Transverse colon (tissue), 4 donors: Measurements from ENCODE around the gene PPFIBP2. TPM values are rescaled to one million over a fixed set of nuclear protein-coding genes. Genes with fewer than 3 reads are reported as not detected.
A peak's percentile ranks its signal among the peaks of the same experiment; 100 is the strongest.

ENCODE experiments used
- DNase-seq: peaks from one replicate; pipeline ENCODE4 v3.0.0-alpha.2; 2019
- H3K27ac ChIP-seq, 4 donors: fragments of 200-600 bp; sonication (generic); 2 replicates each; pipeline ENCODE4 v1.5.1; 2016 to 2018; ENCODE audit warnings: inconsistent platforms in 4 of 4
- H3K27me3 ChIP-seq: fragments of 200-600 bp; sonication (generic); 2 replicates; pipeline ENCODE4 v1.5.1; 2017; ENCODE audit warnings: inconsistent platforms
- H3K36me3 ChIP-seq, 4 donors: fragments of 200-600 bp; sonication (generic); 2 replicates each; pipeline ENCODE4 v1.5.1; 2017 to 2019; ENCODE audit warnings: inconsistent platforms in 4 of 4
- H3K4me1 ChIP-seq, 4 donors: fragments of 200-600 bp; sonication (generic); 2 replicates each; pipeline ENCODE4 v1.5.1; 2017 to 2020; ENCODE audit warnings: inconsistent platforms in 4 of 4
- H3K4me3 ChIP-seq, 4 donors: fragments of 200-600 bp; sonication (generic); 1 replicate in 1 of 4; 2 replicates in 3 of 4; pipeline versions ENCODE4 v1.5.1 to v1.6.1; 2017 to 2019; ENCODE audit warnings: inconsistent platforms in 4 of 4
- H3K9me3 ChIP-seq, 2 donors: fragments of 200-600 bp; sonication (generic); 2 replicates each; pipeline ENCODE4 v1.5.1; 2017 to 2019; ENCODE audit warnings: inconsistent platforms in 2 of 2
- CTCF ChIP-seq, 5 experiments: fragments of 200-600 bp in 3 of 5; fragments of 450-650 bp in 2 of 5; sonication (generic) in 3 of 5; IDR thresholded peaks; 1 replicate in 2 of 5; 2 replicates in 3 of 5; pipeline ENCODE4 v1.5.1; 2016 to 2017; ENCODE audit warnings: antibody characterized with exemption in 5 of 5, inconsistent platforms in 3 of 5, mild to moderate bottlenecking in 2 of 5, moderate library complexity in 1 of 5
- EP300 ChIP-seq: sonication (generic); formaldehyde crosslinking; IDR thresholded peaks from one replicate; pipeline ENCODE4 v1.6.1; 2017; ENCODE audit warnings: antibody characterized with exemption, low read depth
- POLR2A ChIP-seq: fragments of 450-650 bp; IDR thresholded peaks from one replicate; pipeline ENCODE4 v1.6.1; 2016; ENCODE audit warnings: antibody characterized with exemption, mild to moderate bottlenecking, moderate library complexity
- POLR2AphosphoS5 ChIP-seq, 3 donors: sonication (generic); formaldehyde crosslinking; IDR thresholded peaks; one replicate each; pipeline ENCODE4 v1.6.1; 2016; ENCODE audit warnings: antibody characterized with exemption in 3 of 3
- WGBS, 2 donors: methylation state at CpG; one replicate each; pipeline ENCODE4 v1.1.5; 2018; ENCODE audit warnings: low coverage in 1 of 2; 5-methylcytosine and 5-hydroxymethylcytosine counted together
- in situ Hi-C, 4 donors: fragments of 200-750 bp; cut with MboI; loops; one replicate each; pipeline versions ENCODE4 v1.15.0 to v1.15.1; 2017; ENCODE audit warnings: low sequenced_read_pairs in 3 of 4, low pct_ligation_motif_present in 1 of 4, low pct_unique_long_range_greater_than_20kb in 1 of 4
- intact Hi-C: fragments of 100-400 bp; cut with DNase I; formaldehyde crosslinking; loops from one replicate; pipeline ENCODE4 v1.15.1; 2023; ENCODE audit warnings: low total_unique reads
- total RNA-seq, 4 donors: library from RNA; depleted of rRNA; stranded (reverse); fragments of >200 nt; gene quantifications; one replicate each; pipeline ENCODE4 v1.1.0, GENCODE V29; 2016

Gene PPFIBP2
- total RNA-seq, 4 donors from 2014 or later = 36.0 to 257 (median 83.3) TPM

DNA sequence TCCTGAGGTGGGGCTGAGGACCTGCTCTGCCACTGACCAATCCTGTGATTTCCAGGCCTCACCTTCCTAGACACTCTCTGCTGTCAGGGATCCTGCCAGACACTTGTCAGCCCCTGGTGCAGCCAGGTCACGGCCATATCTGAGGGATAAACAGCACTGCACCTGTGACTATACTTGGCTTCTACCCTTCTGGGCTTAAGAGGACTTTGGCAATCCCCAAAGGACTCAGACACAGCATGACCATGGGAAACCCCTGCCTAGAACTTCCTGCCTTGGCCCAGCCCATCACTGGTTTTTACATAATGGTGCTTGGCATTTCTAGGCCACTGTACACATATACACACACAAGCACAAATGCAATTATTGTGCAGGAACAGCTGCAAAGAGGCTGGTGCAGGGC lies 40.1 kb upstream of the PPFIBP2 start:
- in situ Hi-C loops = no loop called here

GRCh38 chr11:7480113-7480512 lies 33.7 kb upstream of the PPFIBP2 start:
- no peaks in the 10 kb centered on the region for H3K4me1 ChIP-seq
- intact Hi-C loops (no loop called here), in situ Hi-C loops (no loop called here)
- no peak for DNase-seq
- no peaks in the 10 kb centered on the region for H3K27me3 ChIP-seq
- no peaks in the 10 kb centered on the region for H3K9me3 ChIP-seq
- no peak for TF ChIP-seq POLR2AphosphoS5 (IDR thresholded peaks at IDR 0.05)
- TF ChIP-seq POLR2A = no peak
- no peak for TF ChIP-seq EP300
- TF ChIP-seq CTCF (IDR thresholded peaks at IDR 0.05) = no peak
- H3K36me3 ChIP-seq = no peaks in the 10 kb centered on the region
- 39 to 77% methylated on average over 2 of the region's 2 CpGs for WGBS, 2 donors
- H3K4me3 ChIP-seq = no peak overlapping the region
- no peak overlapping the region for H3K27ac ChIP-seq

More for the DNA sequence above, 40.1 kb upstream of the PPFIBP2 start:
- no peak for TF ChIP-seq POLR2AphosphoS5 (IDR thresholded peaks at IDR 0.05)
- TF ChIP-seq POLR2A = no peak
- TF ChIP-seq EP300 = no peak
- TF ChIP-seq CTCF (IDR thresholded peaks at IDR 0.05) = no peak
- WGBS, 2 donors = 0% methylated on average over 1 of the region's 1 CpG; no CpG with 5 or more reads in 1 of the 2 donors
- H3K4me1 ChIP-seq = no peaks in the 10 kb centered on the region
- intact Hi-C loops = loop anchor here (10.0 kb wide), 1 partner anchor 1509 kb away; the partner anchor contains the start of gene OR56A5
- H3K4me3 ChIP-seq = no peak overlapping the region
- no peak for DNase-seq
- no peaks in the 10 kb centered on the region for H3K9me3 ChIP-seq
- no peaks in the 10 kb centered on the region for H3K27me3 ChIP-seq
- H3K27ac ChIP-seq = no peak overlapping the region
- no peaks in the 10 kb centered on the region for H3K36me3 ChIP-seq

DNA sequence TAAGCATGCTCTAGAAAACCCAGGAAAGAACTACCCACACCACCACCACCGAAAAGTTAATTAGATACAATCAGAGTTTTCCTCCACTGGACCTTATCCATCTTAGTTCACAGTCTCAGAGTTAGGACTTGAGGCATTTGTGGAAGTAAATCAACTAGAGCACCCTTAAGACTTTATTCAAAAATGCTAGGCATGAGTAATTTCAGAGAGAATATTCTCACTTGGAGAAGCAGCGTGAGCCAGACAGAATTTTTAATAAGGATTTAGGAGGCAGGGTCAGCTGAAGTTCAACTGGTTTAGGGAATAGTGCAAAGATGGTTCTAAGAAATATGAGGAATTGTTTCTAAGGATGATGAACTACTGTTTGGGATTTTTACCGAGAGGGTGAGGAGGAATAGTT lies 29.7 kb upstream of the PPFIBP2 start:
- H3K4me1 ChIP-seq = no peaks in the 10 kb centered on the region
- no peaks in the 10 kb centered on the region for H3K36me3 ChIP-seq
- intact Hi-C loops = no loop called here
- H3K4me3 ChIP-seq = no peak overlapping the region
- H3K27me3 ChIP-seq = no peaks in the 10 kb centered on the region
- WGBS, 2 donors = 66 to 73% methylated on average over 2 to 3 of the region's 3 CpGs
- H3K27ac ChIP-seq = no peak overlapping the region
- TF ChIP-seq CTCF (IDR thresholded peaks at IDR 0.05) = no peak
- no peak for TF ChIP-seq EP300
- TF ChIP-seq POLR2A = no peak
- TF ChIP-seq POLR2AphosphoS5 (IDR thresholded peaks at IDR 0.05) = no peak
- no peak for DNase-seq
- H3K9me3 ChIP-seq = no peaks in the 10 kb centered on the region
- in situ Hi-C loops = no loop called here

DNA sequence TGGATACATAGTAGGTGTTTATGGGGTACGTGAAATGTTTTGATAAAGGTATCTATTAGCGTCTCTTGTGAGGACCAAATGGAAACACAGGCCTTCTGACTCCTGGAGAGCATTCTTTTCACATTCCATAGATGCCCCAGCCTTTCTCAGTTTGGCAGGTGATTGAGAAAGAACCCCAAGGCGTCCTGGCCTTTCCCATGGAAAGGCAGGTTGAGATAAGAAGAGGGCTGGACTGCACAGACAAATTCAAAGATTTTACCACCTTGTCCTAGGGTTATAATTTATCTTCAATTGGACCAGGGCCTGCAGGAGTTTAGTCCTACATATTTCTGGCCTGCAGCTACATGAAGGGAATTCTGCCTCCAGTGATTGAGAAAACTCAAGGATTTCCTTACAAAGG lies 29.2 kb upstream of the PPFIBP2 start:
- TF ChIP-seq POLR2A = no peak
- no peak for TF ChIP-seq POLR2AphosphoS5 (IDR thresholded peaks at IDR 0.05)
- TF ChIP-seq CTCF (IDR thresholded peaks at IDR 0.05) = no peak
- no peak for TF ChIP-seq EP300
- Histone ChIP-seq H3K27me3 (no peaks in the 10 kb centered on the region), H3K36me3 (no peaks in the 10 kb centered on the region), H3K27ac (peak overlapping the region; percentile 29 to 70 (median 58)), H3K9me3 (no peaks in the 10 kb centered on the region), H3K4me3 (no peak overlapping the region), H3K4me1 (no peaks in the 10 kb centered on the region)
- in situ Hi-C loops = no loop called here
- intact Hi-C loops = no loop called here
- WGBS, 2 donors = 84 to 87% methylated on average over 3 of the region's 3 CpGs
- no peak for DNase-seq
